Neural cell (in vitro differentiated cells): ENCODE data around the gene NUFIP1. TPM values are rescaled to one million over a fixed set of nuclear protein-coding genes. Genes with fewer than 3 reads are reported as not detected.
"Not testable (repeated sequence)": the region's sequence is repeated elsewhere in the genome, so short reads cannot be mapped to it uniquely, and the experiment has no call there.

Source experiments
- H2AFZ ChIP-seq: fragments of 200-600, 300-800 bp; sonication (generic), shearing (Covaris generic); 2 replicates; pipeline ENCODE4 v1.6.0; 2014; ENCODE audit warnings: low read depth, mild to moderate bottlenecking, antibody characterized with exemption, low read length, moderate library complexity
- H3F3A ChIP-seq: fragments of 200-600 bp; shearing (Covaris generic); 2 replicates; pipeline ENCODE4 v1.6.1; 2016; ENCODE audit warnings: mild to moderate bottlenecking, moderate library complexity, mixed read lengths, antibody characterized with exemption, low read length; ENCODE audit not compliant: insufficient read depth, poor library complexity, severe bottlenecking
- H3K27ac ChIP-seq: fragments of 200-600, 300-800 bp; sonication (generic), shearing (Covaris generic); 2 replicates; pipeline ENCODE4 v1.5.1; 2014; ENCODE audit warnings: mild to moderate bottlenecking, low read length, moderate library complexity
- H3K27me3 ChIP-seq: fragments of 300-800, 200-600 bp; sonication (generic), shearing (Covaris generic); 2 replicates; pipeline ENCODE4 v1.6.0; 2014; ENCODE audit warnings: mild to moderate bottlenecking, low read depth, low read length, moderate library complexity; ENCODE audit not compliant: insufficient read depth
- H3K36me3 ChIP-seq: fragments of 300-800, 200-600 bp; sonication (generic), shearing (Covaris generic); 2 replicates; pipeline ENCODE4 v1.5.1; 2014; ENCODE audit warnings: mild to moderate bottlenecking, antibody characterized with exemption, low read length, moderate library complexity; ENCODE audit not compliant: insufficient read depth
- H3K4me2 ChIP-seq: fragments of 300-800, 200-600 bp; sonication (generic), shearing (Covaris generic); 2 replicates; pipeline ENCODE4 v1.6.0; 2014; ENCODE audit warnings: mild to moderate bottlenecking, low read length
- H3K4me3 ChIP-seq: fragments of 300-800, 200-600 bp; sonication (generic), shearing (Covaris generic); 2 replicates; pipeline ENCODE4 v1.5.1; 2014; ENCODE audit warnings: mild to moderate bottlenecking, low read length, moderate library complexity
- H3K79me2 ChIP-seq: fragments of 200-600 bp; shearing (Covaris generic); replicated peaks from 2 replicates; pipeline ENCODE4 v1.6.0; 2014; ENCODE audit warnings: mild to moderate bottlenecking, low read length, moderate library complexity; ENCODE audit not compliant: insufficient read depth
- H3K9ac ChIP-seq: fragments of 300-800, 200-600 bp; sonication (generic), shearing (Covaris generic); 2 replicates; pipeline ENCODE4 v1.6.1; 2016; ENCODE audit warnings: mild to moderate bottlenecking, low read length, mixed read lengths
- H3K9me2 ChIP-seq: fragments of 200-600 bp; shearing (Covaris generic); 2 replicates; pipeline ENCODE4 v1.6.1; 2016; ENCODE audit warnings: mild to moderate bottlenecking, low read length, mixed read lengths; ENCODE audit not compliant: insufficient read depth
- H3K9me3 ChIP-seq: fragments of 200-600, 300-800 bp; sonication (generic), shearing (Covaris generic); 2 replicates; pipeline ENCODE4 v1.6.1; 2016; ENCODE audit warnings: mild to moderate bottlenecking, mixed run types, low read length, moderate library complexity, mixed read lengths
- H4K20me1 ChIP-seq: fragments of 200-600 bp; shearing (Covaris generic); 2 replicates; pipeline ENCODE4 v1.6.1; 2016; ENCODE audit warnings: mild to moderate bottlenecking, mixed run types; ENCODE audit not compliant: insufficient read depth
- EP300 ChIP-seq: fragments of 450-650 bp; conservative IDR thresholded peaks from 2 replicates; pipeline ENCODE4 v1.6.1; 2014; ENCODE audit warnings: antibody characterized with exemption, mild to moderate bottlenecking, moderate library complexity; ENCODE audit not compliant: poor library complexity, severe bottlenecking
- EZH2 ChIP-seq: fragments of 200-600, 300-800 bp; shearing (Covaris generic), sonication (generic); IDR thresholded peaks from 2 replicates; pipeline ENCODE4 v1.6.1; 2014; ENCODE audit warnings: antibody characterized with exemption, low read length, borderline replicate concordance, mild to moderate bottlenecking; ENCODE audit not compliant: insufficient read depth, poor library complexity, severe bottlenecking
- MXI1 ChIP-seq: fragments of 450-650 bp; conservative IDR thresholded peaks from 2 replicates; pipeline ENCODE4 v1.6.1; 2014; ENCODE audit warnings: antibody characterized with exemption, mild to moderate bottlenecking; ENCODE audit not compliant: poor library complexity, severe bottlenecking
- POLR2AphosphoS5 ChIP-seq: IDR thresholded peaks from 2 replicates; pipeline ENCODE4 v1.6.1; 2012
- RAD21 ChIP-seq: fragments of 450-650 bp; conservative IDR thresholded peaks from 2 replicates; pipeline ENCODE4 v1.6.1; 2014; ENCODE audit warnings: antibody characterized with exemption, mild to moderate bottlenecking, moderate library complexity
- SMC3 ChIP-seq: fragments of 450-650 bp; conservative IDR thresholded peaks from 2 replicates; pipeline ENCODE4 v1.6.1; 2014; ENCODE audit warnings: antibody characterized with exemption, mild to moderate bottlenecking, moderate library complexity; ENCODE audit not compliant: poor library complexity
- TAF1 ChIP-seq: IDR thresholded peaks from 2 replicates; pipeline ENCODE4 v1.6.1; 2012; ENCODE audit warnings: low read depth
- polyA plus RNA-seq: library from polyadenylated mRNA; depleted of rRNA; stranded (reverse); fragments of >200 nt; gene quantifications from 2 replicates; pipeline ENCODE4 v1.2.3, GENCODE V29; 2014
- TF ChIP-seq, protein P1 (sequence below): fragments of 450-650 bp; IDR thresholded peaks from 2 replicates; pipeline ENCODE4 v1.5.1; 2014; ENCODE audit warnings: antibody characterized with exemption, mild to moderate bottlenecking, moderate library complexity; ENCODE audit not compliant: poor library complexity, severe bottlenecking
- TF ChIP-seq, protein P2 (sequence below): IDR thresholded peaks from 2 replicates; pipeline ENCODE4 v1.6.1; 2012; ENCODE audit warnings: borderline replicate concordance

The NUFIP1 gene
- polyA plus RNA-seq, 1 donor from 2014 or later: 11.0 TPM

DNA sequence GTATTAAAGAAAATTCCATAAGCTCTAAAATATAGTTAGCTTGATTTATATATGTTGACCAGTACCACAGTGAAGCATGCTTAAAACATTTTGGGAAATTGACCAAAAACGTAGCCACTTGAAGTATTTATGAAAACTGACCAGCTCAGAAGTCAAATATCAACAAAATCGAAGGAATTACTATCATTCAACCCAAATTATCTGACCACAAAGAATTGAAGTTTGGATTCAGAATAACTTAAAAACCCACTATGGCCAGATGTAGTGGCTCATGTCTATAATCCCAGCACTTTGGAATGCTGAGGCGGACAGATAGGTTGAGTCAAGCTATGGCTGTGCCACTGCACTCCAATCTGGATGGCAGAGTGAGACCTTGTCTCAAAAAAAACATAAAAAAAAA lies 32.0 kb upstream of the NUFIP1 start:
- Histone ChIP-seq H3K9me3 (no peaks in the 10 kb centered on the region), H3K9me2 (no peaks in the 10 kb centered on the region), H3K36me3 (no peaks in the 10 kb centered on the region), H3K79me2 (no peaks in the 10 kb centered on the region), H3F3A (no peaks in the 10 kb centered on the region), H3K27me3 (no peaks in the 10 kb centered on the region), H3K9ac (no peak overlapping the region), H3K27ac (no peak overlapping the region), H4K20me1 (no peaks in the 10 kb centered on the region), H3K4me2 (no peak overlapping the region), H3K4me3 (no peak overlapping the region), H2AFZ (no peak overlapping the region)
- no peak for TF ChIP-seq TAF1
- no peak for TF ChIP-seq POLR2AphosphoS5
- TF ChIP-seq, protein P1, sequence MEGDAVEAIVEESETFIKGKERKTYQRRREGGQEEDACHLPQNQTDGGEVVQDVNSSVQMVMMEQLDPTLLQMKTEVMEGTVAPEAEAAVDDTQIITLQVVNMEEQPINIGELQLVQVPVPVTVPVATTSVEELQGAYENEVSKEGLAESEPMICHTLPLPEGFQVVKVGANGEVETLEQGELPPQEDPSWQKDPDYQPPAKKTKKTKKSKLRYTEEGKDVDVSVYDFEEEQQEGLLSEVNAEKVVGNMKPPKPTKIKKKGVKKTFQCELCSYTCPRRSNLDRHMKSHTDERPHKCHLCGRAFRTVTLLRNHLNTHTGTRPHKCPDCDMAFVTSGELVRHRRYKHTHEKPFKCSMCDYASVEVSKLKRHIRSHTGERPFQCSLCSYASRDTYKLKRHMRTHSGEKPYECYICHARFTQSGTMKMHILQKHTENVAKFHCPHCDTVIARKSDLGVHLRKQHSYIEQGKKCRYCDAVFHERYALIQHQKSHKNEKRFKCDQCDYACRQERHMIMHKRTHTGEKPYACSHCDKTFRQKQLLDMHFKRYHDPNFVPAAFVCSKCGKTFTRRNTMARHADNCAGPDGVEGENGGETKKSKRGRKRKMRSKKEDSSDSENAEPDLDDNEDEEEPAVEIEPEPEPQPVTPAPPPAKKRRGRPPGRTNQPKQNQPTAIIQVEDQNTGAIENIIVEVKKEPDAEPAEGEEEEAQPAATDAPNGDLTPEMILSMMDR: no peak
- TF ChIP-seq, protein P2, sequence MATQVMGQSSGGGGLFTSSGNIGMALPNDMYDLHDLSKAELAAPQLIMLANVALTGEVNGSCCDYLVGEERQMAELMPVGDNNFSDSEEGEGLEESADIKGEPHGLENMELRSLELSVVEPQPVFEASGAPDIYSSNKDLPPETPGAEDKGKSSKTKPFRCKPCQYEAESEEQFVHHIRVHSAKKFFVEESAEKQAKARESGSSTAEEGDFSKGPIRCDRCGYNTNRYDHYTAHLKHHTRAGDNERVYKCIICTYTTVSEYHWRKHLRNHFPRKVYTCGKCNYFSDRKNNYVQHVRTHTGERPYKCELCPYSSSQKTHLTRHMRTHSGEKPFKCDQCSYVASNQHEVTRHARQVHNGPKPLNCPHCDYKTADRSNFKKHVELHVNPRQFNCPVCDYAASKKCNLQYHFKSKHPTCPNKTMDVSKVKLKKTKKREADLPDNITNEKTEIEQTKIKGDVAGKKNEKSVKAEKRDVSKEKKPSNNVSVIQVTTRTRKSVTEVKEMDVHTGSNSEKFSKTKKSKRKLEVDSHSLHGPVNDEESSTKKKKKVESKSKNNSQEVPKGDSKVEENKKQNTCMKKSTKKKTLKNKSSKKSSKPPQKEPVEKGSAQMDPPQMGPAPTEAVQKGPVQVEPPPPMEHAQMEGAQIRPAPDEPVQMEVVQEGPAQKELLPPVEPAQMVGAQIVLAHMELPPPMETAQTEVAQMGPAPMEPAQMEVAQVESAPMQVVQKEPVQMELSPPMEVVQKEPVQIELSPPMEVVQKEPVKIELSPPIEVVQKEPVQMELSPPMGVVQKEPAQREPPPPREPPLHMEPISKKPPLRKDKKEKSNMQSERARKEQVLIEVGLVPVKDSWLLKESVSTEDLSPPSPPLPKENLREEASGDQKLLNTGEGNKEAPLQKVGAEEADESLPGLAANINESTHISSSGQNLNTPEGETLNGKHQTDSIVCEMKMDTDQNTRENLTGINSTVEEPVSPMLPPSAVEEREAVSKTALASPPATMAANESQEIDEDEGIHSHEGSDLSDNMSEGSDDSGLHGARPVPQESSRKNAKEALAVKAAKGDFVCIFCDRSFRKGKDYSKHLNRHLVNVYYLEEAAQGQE: no peak
- no peak for TF ChIP-seq EZH2
- TF ChIP-seq EP300: no peak
- no peak for TF ChIP-seq RAD21
- no peak for TF ChIP-seq SMC3
- TF ChIP-seq MXI1: no peak

DNA sequence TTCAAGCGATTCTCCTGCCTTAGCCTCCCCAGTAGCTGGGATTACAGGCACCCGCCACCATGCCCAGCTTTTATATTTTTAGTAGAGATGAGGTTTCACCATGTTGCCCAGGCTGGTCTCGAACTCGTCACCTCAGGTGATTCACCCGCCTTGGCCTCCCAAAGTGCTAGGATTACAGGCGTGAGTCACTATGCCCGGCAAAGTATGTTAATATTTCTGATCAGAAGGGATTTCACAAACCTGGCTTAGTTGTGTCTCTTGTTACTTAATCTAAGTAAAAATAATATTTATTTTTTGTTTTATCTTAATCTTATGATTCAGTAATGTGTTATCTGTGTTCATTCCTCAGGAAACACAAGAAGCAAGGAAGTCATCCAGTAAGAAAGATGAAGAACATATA lies 30.7 kb upstream of the NUFIP1 start:
- not testable (repeated sequence) for H2AFZ ChIP-seq, H3K9ac ChIP-seq, H3K9me2 ChIP-seq, H3K36me3 ChIP-seq, H3F3A ChIP-seq, H3K27ac ChIP-seq, H3K4me2 ChIP-seq, H3K27me3 ChIP-seq, H3K4me3 ChIP-seq, H4K20me1 ChIP-seq, H3K9me3 ChIP-seq, H3K79me2 ChIP-seq

DNA sequence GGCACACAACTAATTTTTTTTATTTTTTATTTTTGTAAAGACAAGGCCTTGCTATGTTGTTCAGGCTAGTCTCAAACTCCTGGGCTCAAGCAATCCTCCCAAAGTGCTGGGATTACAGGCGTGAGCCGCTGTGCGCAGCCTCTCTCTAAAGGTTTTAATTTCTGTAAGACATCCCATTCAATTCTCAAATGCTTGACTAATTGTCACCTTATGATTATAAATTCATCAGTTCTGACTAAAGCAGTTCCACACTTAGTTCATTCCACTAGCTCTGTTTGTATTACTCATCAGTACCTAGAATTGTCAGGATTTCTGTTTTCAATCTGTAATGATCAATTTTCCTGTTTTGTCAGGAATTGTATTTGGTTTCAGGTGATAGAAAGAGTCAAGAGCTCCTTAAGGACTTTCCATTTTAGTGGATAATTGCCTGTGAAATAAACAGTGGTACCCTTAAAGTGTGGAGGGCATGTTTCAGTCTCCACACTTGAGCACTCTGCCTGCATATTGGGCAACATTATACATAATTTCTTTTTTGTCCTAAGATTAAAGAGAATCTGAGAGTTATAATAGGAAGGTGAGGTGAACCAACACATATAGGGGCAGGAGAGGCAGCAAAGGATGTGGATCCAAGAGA lies 27.6 kb upstream of the NUFIP1 start:
- TF ChIP-seq, protein P1: no peak
- Histone ChIP-seq H2AFZ (no peak overlapping the region), H3K27me3 (no peaks in the 10 kb centered on the region), H4K20me1 (no peaks in the 10 kb centered on the region), H3K4me3 (no peak overlapping the region), H3K4me2 (no peak overlapping the region), H3K79me2 (no peaks in the 10 kb centered on the region), H3F3A (no peaks in the 10 kb centered on the region), H3K27ac (no peak overlapping the region), H3K9me2 (no peaks in the 10 kb centered on the region), H3K9me3 (no peaks in the 10 kb centered on the region), H3K36me3 (no peaks in the 10 kb centered on the region), H3K9ac (no peak overlapping the region)
